Activated naive CD8-positive, alpha-beta T cell treated with anti-CD3 and anti-CD28 coated beads, Interleukin-2, amount 10 ng/mL, durations not matched to agents 7 days and 5 days (primary cell): ENCODE results near the gene MYO3B. TPM values are rescaled to one million over a fixed set of nuclear protein-coding genes. Genes with fewer than 3 reads are reported as not detected.
A peak's percentile ranks its signal among the peaks of the same experiment; 100 is the strongest.

Experiments used
- ATAC-seq: fragments of 150-1000 bp; cut with Tn5 transposase; one replicate; pipeline ENCODE4 v1.10.0; 2021; ENCODE audit warnings: low read depth, moderate library complexity
- POLR2A ChIA-PET: fragments of 350-600 bp; sonication (Branson Sonifier 250); formaldehyde crosslinking; loops from one replicate; lab custom pipeline; 2021; ENCODE audit warnings: antibody characterized with exemption; lab: Charles Lee
- DNase-seq: peaks from one replicate; pipeline ENCODE4 v3.0.0; 2021
- H3K27ac Mint-ChIP-seq: one replicate; pipeline ENCODE4 v1.8.0; 2022; ENCODE audit warnings: mild to moderate bottlenecking, mixed read lengths
- H3K27me3 Mint-ChIP-seq: one replicate; pipeline ENCODE4 v1.8.0; 2022; ENCODE audit warnings: mild to moderate bottlenecking, moderate library complexity, mixed read lengths
- H3K36me3 Mint-ChIP-seq: one replicate; pipeline ENCODE4 v1.8.0; 2021; ENCODE audit warnings: mild to moderate bottlenecking, mixed read lengths
- H3K4me1 Mint-ChIP-seq: one replicate; pipeline ENCODE4 v1.8.0; 2021; ENCODE audit warnings: mixed read lengths
- H3K4me3 Mint-ChIP-seq: one replicate; pipeline ENCODE4 v1.8.0; 2022; ENCODE audit warnings: mild to moderate bottlenecking, moderate library complexity, mixed read lengths
- H3K9me3 Mint-ChIP-seq: one replicate; pipeline ENCODE4 v1.8.0; 2021; ENCODE audit warnings: mixed read lengths
- total RNA-seq, 2 experiments: library from RNA; stranded (reverse); gene quantifications; one replicate each; pipeline ENCODE4 v1.2.3, GENCODE V29; 2021

MYO3B gene
- total RNA-seq, 2 experiments from 2014 or later: 0.09 to 0.11 TPM

DNA sequence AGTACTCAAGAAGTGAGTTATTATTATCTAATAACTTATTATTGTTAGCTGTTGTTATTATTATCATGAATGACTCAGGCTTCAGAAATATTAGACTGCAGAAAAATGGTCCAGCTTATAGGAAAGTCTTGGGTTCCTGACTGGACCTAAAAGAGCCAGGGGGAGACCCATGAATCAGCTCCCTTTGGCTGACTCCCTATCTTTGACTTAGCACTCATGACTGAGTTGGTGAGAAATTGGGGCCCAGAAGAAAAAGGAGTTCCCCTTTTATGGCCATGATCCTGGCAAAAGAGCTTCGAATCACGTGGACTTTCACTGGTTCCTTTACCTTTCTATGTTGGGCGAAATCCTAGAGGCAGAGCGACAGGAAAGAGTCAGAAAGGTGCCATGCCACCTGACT is 145.8 kb downstream of the MYO3B start:
- POLR2A ChIA-PET: no interaction called here
- peaks cover 6% of the 10 kb centered on the region for H3K9me3 Mint-ChIP-seq
- H3K27me3 Mint-ChIP-seq: peaks cover 23% of the 10 kb centered on the region
- H3K36me3 Mint-ChIP-seq: no peaks in the 10 kb centered on the region
- H3K4me1 Mint-ChIP-seq: peaks cover 6% of the 10 kb centered on the region
- no peak overlapping the region for H3K27ac Mint-ChIP-seq
- ATAC-seq (no peak), DNase-seq (no peak)
- H3K4me3 Mint-ChIP-seq: no peak overlapping the region

DNA sequence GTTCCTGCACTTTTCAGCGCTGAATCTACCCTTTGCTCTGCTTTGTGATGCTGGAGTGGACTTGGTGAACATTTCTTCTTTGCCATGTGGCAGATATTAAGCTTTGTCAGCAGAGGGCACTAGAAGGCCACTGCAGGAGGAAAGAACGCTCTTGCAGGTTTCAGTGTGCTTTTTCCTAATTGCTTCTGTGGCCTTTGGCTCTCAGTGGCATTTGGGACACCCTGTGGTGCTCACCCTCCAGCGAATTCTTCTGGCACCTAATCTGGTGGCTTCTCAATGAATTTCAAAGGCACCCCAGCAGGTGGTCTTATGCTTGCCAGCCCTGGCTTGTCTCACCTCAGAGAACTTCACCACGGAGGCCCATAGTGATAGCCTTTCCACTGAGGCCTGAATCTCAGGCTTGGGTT is 146.7 kb downstream of the MYO3B start:
- Mint-ChIP-seq H3K9me3 (peaks cover 5% of the 10 kb centered on the region), H3K27me3 (peaks cover 16% of the 10 kb centered on the region), H3K4me1 (peaks cover 6% of the 10 kb centered on the region), H3K4me3 (no peak overlapping the region), H3K36me3 (no peaks in the 10 kb centered on the region), H3K27ac (no peak overlapping the region)
- ATAC-seq (peak; percentile 52), DNase-seq (peak; percentile 42)
- POLR2A ChIA-PET: no interaction called here

DNA sequence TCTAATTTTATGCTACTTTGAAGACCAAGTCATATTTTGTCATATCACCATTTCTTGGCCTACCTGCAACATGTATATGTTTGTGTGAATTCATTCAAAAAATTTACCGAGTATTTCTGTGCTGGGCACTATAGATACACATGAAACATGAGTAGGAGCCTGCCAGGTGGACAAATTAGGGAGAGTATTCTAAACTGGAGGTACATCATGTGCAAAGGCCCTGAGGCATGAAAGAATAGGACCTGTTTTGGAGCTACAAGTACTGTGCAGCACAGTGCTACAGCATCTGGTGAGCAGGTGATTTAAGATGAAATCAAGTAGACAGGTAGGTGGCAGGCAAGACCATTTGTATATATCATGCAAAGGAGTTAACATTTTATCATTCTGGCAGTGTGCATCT is 152.9 kb downstream of the MYO3B start:
- peaks cover 4% of the 10 kb centered on the region for H3K4me1 Mint-ChIP-seq
- no peak overlapping the region for H3K27ac Mint-ChIP-seq
- H3K4me3 Mint-ChIP-seq: no peak overlapping the region
- ATAC-seq (no peak), DNase-seq (no peak)
- peaks cover 17% of the 10 kb centered on the region for H3K27me3 Mint-ChIP-seq
- peaks cover 2% of the 10 kb centered on the region for H3K36me3 Mint-ChIP-seq
- POLR2A ChIA-PET: no interaction called here
- peaks cover 6% of the 10 kb centered on the region for H3K9me3 Mint-ChIP-seq

DNA sequence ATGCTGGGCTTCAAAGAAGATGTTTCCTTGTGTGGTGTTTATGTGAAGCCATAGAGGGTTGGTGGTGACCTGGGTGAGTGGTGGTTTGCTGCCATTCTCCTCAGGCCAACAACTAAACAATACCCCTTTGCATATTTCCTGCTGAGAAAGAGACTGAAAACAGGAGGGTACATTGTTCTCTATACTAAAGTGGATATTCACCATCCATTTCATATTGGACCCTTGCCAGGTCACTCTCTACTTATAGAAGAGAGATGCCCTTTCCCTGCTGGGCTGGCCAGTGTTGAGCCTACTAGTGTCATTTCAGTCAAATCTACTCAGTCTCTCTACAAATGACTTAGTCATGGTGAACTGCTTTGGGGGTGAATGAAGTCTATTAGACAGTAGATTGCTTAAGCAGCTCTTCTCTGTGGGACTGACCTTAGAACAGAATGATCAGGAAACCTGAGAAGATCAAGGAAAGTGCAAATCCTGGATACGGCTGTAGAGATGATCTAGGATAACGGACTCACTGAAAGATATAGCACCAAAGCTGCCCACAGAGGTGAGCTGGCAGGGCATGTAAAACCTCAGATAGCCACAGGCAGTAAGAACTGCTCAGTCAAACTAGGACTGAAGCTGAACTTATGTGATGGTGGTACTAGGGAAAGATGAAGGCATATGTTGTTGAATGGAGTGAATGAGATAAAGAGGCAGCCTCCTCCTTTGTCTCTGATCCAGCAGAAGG is 154.9 kb downstream of the MYO3B start:
- Mint-ChIP-seq H3K9me3 (peaks cover 6% of the 10 kb centered on the region), H3K36me3 (peaks cover 2% of the 10 kb centered on the region), H3K27me3 (peaks cover 15% of the 10 kb centered on the region), H3K4me3 (no peak overlapping the region), H3K27ac (no peak overlapping the region), H3K4me1 (peaks cover 6% of the 10 kb centered on the region)
- ATAC-seq (no peak), DNase-seq (no peak)
- POLR2A ChIA-PET: no interaction called here

DNA sequence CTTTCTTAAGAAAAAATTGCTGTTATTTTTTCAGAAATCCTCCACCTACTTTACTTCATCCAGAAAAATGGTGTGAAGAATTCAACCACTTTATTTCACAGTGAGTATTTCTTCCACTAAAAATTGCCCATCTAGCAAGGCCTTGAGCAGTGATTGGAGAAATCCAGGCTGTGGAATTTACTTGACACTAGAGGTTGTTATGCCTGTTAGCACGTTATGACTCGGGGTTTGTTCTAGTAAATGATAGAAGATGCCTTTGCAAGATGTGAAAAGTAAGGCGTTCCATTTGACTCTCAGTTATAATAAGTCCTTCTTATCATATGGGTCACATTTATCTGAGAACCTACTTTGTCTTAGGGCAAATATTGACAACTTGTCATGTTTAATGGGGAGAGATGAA is 157.4 kb downstream of the MYO3B start:
- DNase-seq (no peak), ATAC-seq (no peak)
- POLR2A ChIA-PET: interaction anchor here (1.2 kb wide), 1 partner anchor 10 kb away, joined by 3 read pairs; no protein-coding TSS in a partner anchor
- H3K9me3 Mint-ChIP-seq: peaks cover 6% of the 10 kb centered on the region
- peaks cover 2% of the 10 kb centered on the region for H3K36me3 Mint-ChIP-seq
- H3K27ac Mint-ChIP-seq: no peak overlapping the region
- peaks cover 10% of the 10 kb centered on the region for H3K4me1 Mint-ChIP-seq
- H3K4me3 Mint-ChIP-seq: no peak overlapping the region
- H3K27me3 Mint-ChIP-seq: peaks cover 17% of the 10 kb centered on the region

DNA sequence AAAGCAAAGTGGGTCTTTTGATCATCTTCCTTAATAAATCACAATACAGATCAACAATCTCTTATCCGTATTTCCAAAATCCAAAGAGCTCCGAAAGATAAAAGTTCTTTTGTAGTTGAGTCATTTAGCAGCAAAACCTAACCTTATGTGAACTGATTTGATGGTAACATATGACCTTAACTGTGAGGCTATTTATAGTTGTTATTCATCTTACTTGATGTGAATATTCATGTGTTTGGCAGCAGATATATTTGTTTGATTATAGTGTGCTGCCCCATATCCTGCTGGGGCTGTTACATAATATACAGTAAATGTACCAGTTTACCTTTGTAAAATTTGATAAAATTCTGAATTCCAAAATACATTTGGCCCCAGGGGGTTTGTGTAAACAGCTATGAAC is 158.5 kb downstream of the MYO3B start:
- no peak for ATAC-seq
- peaks cover 12% of the 10 kb centered on the region for H3K27me3 Mint-ChIP-seq
- H3K36me3 Mint-ChIP-seq: peaks cover 2% of the 10 kb centered on the region
- POLR2A ChIA-PET: interaction anchor here (1.2 kb wide), 1 partner anchor 9 kb away, joined by 3 read pairs; no protein-coding TSS in a partner anchor
- H3K9me3 Mint-ChIP-seq: peaks cover 6% of the 10 kb centered on the region
- no peak for DNase-seq
- peaks cover 20% of the 10 kb centered on the region for H3K4me1 Mint-ChIP-seq
- H3K27ac Mint-ChIP-seq: no peak overlapping the region
- H3K4me3 Mint-ChIP-seq: no peak overlapping the region

DNA sequence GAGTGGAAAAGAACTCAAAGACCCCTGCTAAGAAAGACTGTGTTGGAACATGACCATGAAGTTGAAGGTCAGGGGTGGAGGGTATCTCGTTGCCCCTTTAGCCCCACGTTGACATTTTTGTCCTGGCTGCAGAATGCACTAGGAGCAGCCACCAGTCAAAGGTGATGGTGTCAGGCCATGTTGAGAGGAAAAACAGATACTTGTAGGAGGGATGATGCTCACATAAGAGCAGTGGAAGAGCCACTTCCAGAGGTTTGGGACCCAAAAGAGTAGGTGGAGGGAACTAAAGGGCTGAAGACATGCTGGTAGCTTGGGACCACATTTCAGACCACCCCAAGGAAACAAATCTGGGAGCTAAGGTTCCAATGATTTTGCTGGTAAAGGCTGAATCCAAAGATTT is 159.0 kb downstream of the MYO3B start:
- no peak overlapping the region for H3K27ac Mint-ChIP-seq
- H3K4me3 Mint-ChIP-seq: no peak overlapping the region
- H3K36me3 Mint-ChIP-seq: peaks cover 2% of the 10 kb centered on the region
- H3K9me3 Mint-ChIP-seq: peaks cover 4% of the 10 kb centered on the region
- ATAC-seq: no peak
- POLR2A ChIA-PET: no interaction called here
- no peak for DNase-seq
- peaks cover 25% of the 10 kb centered on the region for H3K4me1 Mint-ChIP-seq
- H3K27me3 Mint-ChIP-seq: peaks cover 12% of the 10 kb centered on the region

DNA sequence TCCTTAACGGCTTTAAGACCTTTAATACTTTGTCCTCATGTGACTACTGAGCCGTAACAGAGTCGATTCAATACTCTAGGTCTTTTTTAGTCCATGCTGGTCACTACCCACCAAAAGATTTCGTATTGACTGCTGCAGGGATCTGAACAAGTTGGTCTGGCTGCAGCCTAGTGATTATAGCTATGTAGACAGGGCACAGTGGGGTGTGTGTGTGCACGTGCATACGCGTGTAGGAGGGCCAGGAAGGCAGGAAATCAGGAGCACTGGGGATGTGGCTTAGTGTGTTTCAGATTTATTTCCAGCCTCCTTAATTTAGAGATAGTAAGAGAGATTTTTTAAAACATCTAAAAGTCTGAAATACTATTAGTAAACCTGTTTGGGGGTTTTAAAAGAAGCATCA is 161.4 kb downstream of the MYO3B start:
- DNase-seq (no peak), ATAC-seq (no peak)
- peaks cover 27% of the 10 kb centered on the region for H3K4me1 Mint-ChIP-seq
- H3K9me3 Mint-ChIP-seq: peaks cover 2% of the 10 kb centered on the region
- peaks cover 2% of the 10 kb centered on the region for H3K27me3 Mint-ChIP-seq
- H3K36me3 Mint-ChIP-seq: peaks cover 2% of the 10 kb centered on the region
- H3K4me3 Mint-ChIP-seq: no peak overlapping the region
- no peak overlapping the region for H3K27ac Mint-ChIP-seq
- POLR2A ChIA-PET: no interaction called here

DNA sequence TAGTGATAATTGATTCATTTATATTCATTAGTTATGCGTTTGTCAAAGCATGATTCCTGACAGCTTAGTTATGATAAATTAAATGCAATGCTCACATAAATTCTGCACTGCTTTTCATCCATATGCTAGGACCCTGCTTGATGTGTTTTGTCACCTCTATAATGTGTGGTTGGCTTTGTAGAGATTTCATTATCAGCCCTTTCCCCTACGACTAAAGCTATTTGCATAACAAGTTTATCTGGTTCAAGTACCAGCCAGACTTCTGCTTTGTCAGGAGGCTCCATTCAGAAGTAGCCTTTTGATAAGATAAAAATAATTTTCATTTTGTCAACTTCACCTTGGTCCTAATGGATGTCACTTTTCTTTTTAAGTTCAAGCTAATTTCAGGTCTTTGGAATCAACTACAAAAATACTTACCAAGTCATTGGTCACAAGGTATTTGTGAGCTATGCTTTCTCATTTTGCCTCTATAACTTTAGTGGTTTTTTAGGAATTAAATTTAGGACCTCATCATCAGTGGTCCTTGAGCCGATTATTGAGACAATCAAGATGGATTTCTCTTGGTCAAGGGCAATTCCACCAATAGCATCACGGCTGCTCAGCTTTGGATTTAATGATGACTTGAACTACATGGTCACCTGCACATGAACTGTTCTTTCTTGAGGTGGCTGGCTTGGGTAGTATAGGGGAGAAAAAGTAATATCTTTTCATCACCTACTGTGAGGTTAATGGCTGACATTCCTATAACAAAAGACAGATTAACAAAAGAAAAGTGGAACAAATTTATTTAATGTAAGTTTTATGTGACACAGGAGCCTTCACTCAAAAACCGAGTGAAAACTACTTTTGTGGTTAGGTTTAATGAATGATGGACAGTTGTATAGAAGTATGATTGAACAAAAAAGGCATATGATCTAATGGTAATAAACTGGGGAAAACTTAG is 162.1 kb downstream of the MYO3B start:
- ATAC-seq (no peak), DNase-seq (no peak)
- Mint-ChIP-seq H3K9me3 (peaks cover 2% of the 10 kb centered on the region), H3K36me3 (peaks cover 2% of the 10 kb centered on the region), H3K27ac (no peak overlapping the region), H3K4me3 (no peak overlapping the region), H3K27me3 (peaks cover 2% of the 10 kb centered on the region), H3K4me1 (peaks cover 27% of the 10 kb centered on the region)
- POLR2A ChIA-PET: no interaction called here

DNA sequence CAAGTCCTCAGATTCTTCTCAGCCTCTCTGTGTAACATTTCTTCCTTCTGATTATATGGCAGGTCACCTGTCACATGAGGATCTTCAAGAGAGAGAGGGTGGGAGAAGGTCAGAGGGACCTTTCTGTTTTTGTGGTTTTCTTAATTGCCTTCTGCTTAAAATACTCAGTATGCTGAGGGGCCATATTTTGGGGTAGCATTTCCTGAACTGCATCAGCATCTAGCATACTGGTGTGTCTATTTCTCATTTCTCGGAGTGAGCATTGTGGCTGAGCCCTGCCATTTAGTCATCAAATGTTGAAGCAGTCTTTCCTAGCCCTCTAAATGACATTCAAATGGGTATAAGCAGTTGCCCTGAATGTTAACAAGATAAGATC is 162.7 kb downstream of the MYO3B start:
- POLR2A ChIA-PET: no interaction called here
- Mint-ChIP-seq H3K4me3 (no peak overlapping the region), H3K27ac (no peak overlapping the region), H3K9me3 (no peaks in the 10 kb centered on the region), H3K4me1 (peaks cover 27% of the 10 kb centered on the region), H3K27me3 (peaks cover 2% of the 10 kb centered on the region), H3K36me3 (no peaks in the 10 kb centered on the region)
- ATAC-seq (no peak), DNase-seq (no peak)

DNA sequence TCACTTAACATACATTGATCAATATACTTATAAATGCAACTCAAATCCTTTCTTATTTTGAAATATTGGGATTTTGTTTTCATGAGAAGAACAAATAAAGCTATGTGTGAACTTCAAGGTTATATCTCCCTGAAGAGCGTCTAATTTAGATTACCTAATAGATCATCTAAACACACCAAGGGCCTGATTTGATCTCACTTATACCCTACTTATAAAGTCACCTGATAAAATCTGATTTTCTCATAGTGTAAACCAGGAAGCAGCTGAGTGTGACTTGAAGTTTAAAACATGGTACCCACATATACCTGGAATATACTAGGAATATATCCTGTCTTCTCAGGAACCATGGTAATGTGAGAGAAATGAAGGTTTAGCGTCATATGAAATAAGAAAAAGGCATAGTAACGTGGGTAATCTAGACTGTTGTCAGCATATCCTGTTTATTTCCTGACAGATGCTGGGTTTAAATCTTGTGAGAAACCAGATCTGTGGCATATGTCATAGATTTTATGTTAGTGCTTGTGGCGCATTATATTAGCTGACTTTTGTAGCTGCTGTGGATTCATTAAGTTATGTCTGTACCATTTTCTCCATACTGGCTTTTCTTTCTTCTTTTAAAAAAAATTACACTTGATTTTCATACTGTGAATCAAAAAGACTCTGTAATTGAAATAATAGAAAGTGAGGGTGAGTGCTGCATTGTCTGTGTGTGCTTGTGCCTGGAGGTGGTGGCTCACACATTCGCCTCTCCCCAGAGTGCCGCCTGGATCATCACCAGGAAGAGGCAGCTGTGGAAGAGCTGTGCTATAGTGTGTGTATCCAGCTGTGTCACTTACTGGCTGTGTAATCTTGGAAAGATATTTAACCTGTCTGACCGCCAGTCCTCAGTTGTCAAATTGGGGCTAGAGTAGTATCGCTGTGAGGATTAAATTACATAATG is 164.0 kb downstream of the MYO3B start:
- Mint-ChIP-seq H3K27me3 (peaks cover 2% of the 10 kb centered on the region), H3K9me3 (no peaks in the 10 kb centered on the region), H3K4me3 (no peak overlapping the region), H3K36me3 (no peaks in the 10 kb centered on the region), H3K4me1 (peaks cover 24% of the 10 kb centered on the region), H3K27ac (no peak overlapping the region)
- DNase-seq (no peak), ATAC-seq (peak; percentile 58)
- POLR2A ChIA-PET: interaction anchor here (1.4 kb wide), 1 partner anchor 13 kb away, joined by 3 read pairs; no protein-coding TSS in a partner anchor

DNA sequence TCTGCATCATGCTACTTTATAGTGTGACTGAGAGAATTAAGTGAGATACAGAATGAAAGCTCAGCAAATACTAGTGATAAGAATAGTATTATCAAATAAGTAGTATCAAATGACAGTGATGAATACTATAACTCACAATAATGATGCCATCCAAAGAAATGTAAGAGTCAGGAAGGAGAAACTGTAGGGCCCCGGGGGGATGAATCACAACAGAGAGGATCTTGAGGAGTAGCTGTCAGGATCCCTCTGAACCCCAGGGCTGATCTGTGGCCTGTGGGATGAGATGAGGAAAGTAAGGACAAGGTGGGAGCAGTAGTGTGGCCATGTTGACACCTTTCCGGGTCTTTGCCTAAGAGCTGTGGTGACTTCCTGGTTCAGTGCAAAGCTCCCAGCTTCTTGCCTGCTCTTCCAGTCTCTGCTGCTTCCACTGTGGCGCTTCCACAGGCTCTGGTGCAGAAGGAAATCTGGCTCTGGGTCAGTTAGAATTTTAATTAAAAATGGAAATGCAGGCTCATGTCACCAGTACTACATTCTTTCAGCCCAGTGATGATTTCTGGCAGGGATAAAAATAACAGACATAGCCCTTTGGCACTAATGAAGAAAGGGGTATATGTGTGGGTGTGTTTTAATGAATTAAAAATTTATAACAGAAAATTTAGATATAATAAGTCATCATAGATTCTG is 166.9 kb downstream of the MYO3B start:
- no peak overlapping the region for H3K27ac Mint-ChIP-seq
- no peak overlapping the region for H3K4me3 Mint-ChIP-seq

More for the DNA sequence above, 166.9 kb downstream of the MYO3B start:
- DNase-seq: no peak
- POLR2A ChIA-PET: interaction anchor here (1.2 kb wide), 1 partner anchor 9 kb away, joined by 3 read pairs; no protein-coding TSS in a partner anchor
- peaks cover 32% of the 10 kb centered on the region for H3K4me1 Mint-ChIP-seq
- peaks cover 3% of the 10 kb centered on the region for H3K27me3 Mint-ChIP-seq
- ATAC-seq: no peak
- H3K9me3 Mint-ChIP-seq: no peaks in the 10 kb centered on the region
- H3K36me3 Mint-ChIP-seq: no peaks in the 10 kb centered on the region
